ENCODE results near the gene FTO.
"Not testable (repeated sequence)": the region's sequence is repeated elsewhere in the genome, so short reads cannot be mapped to it uniquely, and the experiment has no call there.

FTO gene

DNA sequence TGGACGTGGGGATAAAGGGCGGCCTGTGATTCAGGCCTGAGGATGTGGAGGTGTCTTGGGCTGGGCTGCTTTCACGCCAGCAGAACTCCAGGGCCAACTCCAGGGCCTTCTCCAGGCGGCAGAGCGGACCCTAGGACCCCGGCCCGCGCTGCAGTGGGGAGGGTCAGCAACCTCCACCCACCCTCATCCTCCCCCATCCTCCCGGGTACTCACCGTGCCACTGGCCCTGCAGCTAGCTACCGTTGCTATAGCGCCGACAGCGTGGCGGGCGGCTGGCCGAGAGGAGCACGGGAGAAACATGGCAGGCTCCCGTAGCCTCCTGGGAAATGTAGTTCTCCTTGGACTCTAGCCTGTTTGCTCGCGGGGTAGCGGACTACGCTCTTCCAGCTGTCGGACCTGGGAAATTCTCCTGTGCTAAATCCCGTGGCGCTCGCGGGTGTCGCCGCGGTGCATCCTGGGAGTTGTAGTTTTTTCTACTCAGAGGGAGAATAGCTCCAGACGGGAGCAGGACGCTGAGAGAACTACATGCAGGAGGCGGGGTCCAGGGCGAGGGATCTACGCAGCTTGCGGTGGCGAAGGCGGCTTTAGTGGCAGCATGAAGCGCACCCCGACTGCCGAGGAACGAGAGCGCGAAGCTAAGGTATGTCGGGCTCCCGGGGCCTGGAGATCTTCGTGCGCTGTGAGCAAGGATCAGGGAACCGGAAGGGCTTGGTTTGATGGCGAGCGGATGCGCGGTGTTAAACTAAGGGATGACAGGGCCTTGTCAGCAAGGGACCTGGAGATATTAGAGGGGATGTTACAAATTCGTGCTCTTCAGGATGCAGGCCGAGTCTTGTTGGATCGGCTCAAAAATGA is at the start of gene FTO, which contains the start of gene RPGRIP1L:
TSS of gene FTO (plus strand) at position 567 of the 855 bp plus-strand sequence.
TSS of gene RPGRIP1L (minus strand) at position 270 of the 855 bp plus-strand sequence. CDS start 3,136 bp downstream, outside the sequence.
- DNase-seq: peak; percentile 99

GRCh38 chr16:53654946-53655345 is 49.0 kb upstream of the FTO start:
- DNase-seq: no peak

DNA sequence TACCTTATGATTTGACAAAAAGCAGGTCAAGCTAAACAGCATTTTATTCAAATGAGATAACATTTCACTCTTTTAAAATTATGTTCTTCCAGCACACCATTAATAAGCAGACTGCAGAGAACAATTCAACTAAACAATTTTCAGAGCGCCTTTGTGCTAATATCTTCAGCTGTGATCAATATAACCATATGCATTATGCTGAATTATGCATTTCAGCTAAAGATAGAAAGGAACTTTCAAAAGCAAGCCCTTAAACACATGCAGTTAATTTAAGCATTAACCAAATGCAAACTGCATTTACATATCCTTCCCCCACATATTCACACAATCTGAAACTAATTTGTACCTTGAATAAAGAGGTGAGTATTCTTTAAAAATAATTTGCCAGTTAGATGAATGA is 41.9 kb upstream of the FTO start:
- no peak for DNase-seq

DNA sequence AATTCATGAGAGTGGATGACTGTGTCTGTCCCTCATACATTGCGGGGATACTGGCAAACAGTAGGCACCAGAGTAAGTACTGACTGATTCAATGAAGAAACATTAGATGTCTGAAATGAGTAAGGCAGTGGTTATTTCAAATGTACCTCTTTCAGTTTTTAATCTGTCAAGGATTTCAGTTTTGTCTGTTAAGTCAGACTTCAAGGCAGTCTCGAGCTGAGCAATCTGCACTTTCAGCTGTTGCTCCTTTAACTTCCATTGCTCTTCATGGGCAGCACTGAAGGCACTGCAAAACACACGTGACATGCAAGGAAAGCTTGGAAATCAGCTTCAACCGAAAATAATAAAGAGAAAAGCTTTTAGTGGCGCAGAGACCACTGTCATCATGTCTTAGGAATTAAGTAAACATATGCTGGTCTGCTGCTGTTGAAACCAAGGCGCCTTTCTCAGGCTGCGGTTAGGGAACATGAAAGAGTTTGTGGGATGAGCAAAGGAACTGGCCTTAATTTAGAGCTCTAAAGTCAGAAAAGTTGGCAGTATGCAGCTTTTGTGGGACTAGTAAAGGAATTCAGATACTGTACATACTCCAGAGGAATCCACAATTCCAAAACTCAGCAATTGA is 39.1 kb upstream of the FTO start:
- DNase-seq: no peak

- DNase-seq: no peak
Observed at GRCh38 chr16:53666786-53667415, 37.1 kb upstream of the FTO start.

DNA sequence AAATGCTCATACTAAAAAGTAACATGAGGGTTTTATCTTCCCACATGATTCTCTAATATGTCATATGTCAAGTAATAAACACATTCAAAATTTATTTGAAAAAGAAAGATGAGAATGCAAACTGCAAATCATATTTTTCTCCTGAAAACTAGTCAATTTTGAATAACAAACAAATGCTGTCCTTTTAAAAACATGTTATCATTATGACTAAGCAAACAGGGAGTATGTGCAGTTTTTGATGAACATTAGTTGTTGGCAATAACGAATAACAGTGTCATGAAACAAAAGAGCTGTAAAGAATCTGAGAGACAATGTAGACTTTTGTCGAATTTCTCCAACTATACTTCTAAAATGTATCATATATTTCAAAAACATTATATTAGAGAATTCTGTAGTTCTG is 35.1 kb upstream of the FTO start:
- DNase-seq: no peak

- no peak for DNase-seq
Observed at GRCh38 chr16:53672461-53672860, 31.5 kb upstream of the FTO start.

GRCh38 chr16:53673189-53673588 is 30.8 kb upstream of the FTO start:
- no peak for DNase-seq

- DNase-seq: no peak
Observed at GRCh38 chr16:53678155-53678554, 25.8 kb upstream of the FTO start.

- DNase-seq: no peak
Observed at GRCh38 chr16:53678756-53679343, 25.1 kb upstream of the FTO start.

GRCh38 chr16:53680756-53681155 is 23.2 kb upstream of the FTO start:
- DNase-seq: no peak

DNA sequence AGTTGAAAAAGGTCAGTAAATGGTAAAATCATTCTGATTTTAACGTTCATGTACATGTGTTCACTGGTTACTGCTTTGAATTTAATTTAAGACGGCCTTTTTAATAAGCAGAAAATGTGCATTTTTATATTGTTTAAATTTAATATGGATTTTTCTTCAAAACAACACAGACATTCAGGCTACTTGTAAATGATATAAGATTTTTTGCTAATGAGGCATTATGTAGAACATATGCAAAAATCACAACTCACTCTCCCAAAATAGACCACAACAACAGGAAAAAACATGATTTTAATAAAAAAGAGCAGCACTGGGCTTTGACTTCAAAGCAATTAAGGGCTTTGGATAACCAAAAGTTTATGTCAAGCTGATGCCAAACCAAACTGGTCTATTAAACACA is 22.6 kb upstream of the FTO start:
- no peak for DNase-seq

- not testable (repeated sequence) for DNase-seq
Observed at GRCh38 chr16:53685334-53685733, 18.6 kb upstream of the FTO start.

DNA sequence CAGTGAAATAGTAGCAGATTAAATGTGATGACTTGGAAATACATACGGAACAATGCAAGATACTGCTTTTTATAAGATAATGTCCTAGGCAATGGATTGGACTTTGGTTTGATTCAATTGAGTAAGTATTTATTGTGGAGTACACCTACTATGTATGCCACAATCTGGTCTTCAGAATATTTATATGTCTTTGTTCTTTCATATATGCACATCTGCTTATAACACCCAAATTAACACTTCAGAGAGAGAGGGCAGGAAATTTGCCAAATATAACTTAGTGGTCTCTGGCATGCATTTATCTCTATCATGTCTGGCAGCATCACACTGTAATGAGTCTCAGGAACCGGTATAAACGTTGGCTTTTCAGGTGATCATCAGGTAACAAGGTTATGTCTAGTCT is 17.2 kb upstream of the FTO start:
- DNase-seq: no peak

DNA sequence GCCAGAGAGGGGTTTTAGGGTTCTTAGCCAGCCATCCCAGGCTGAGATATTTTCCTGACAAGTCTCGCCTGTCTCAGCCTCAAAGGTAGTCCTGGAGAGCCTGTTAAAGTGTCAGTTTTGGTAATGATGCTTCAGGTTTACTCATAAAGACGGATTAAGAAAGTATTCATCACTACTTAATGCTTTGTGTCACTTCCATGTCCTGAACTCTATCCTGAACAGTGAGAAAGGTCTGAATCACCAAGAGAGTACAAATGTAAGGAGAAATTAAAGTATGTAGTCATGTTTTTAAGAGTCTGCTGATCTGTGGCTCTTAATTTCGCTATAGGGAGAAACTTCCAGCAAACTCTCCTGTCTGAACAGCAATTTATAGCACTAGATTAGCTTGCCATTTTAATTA is 14.3 kb upstream of the FTO start:
- DNase-seq: no peak

DNA sequence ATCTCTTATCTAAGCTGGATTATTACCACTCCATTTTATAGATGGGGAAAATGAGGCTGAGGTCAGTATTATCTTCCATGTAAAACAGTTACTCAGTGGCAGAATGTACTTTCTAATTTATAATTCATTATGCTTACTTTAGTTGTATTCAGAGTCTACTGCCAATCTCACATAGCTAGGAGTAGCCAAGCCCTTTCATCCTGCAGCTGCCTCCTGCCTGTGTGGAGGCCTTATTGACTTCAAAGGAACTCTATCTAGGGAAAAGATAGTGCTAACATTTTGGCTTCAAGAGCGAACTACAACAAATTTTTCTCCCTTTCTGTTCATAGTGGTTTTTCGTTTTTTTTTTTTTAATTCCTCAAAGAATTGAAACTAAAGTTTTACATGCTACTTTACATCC is 13.2 kb upstream of the FTO start:
- no peak for DNase-seq

DNA sequence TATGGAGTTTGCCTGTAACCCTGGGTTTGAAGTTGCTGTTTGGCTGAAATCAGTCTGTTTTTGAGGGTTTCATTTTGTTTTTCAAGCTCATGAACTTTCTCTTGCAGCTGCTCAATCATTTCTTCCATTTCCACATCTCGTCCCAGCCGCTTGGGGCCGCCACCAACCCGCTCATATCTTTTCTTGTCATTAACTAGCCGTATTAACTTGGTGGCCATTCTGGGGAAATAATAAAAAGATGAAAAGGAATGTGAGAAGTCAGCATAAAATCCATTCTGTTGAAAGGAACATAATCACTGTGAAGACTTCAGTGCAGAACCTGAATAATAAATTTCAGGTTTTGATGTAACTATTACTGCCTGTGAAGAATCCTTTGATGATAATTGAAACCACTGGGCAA is 11.8 kb upstream of the FTO start:
- DNase-seq: no peak

DNA sequence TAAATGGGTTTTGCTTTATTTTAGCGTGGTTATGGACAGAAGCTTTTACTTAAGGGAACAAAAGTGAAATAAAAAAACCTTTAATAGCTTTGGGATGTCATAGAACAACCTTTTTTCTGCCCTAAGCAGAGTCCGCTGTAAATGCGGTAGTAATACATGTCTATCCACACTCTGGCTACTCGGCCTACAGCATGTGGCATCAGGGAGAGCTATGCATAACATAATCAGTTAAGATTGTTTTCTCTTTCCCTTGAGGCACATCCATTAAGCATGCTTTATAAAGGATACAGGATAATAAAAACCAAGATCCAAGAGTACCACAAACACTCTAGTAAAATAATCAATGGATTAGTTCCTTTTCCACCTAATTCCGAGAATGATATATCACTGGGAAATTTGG is 10.6 kb upstream of the FTO start:
- no peak for DNase-seq

DNA sequence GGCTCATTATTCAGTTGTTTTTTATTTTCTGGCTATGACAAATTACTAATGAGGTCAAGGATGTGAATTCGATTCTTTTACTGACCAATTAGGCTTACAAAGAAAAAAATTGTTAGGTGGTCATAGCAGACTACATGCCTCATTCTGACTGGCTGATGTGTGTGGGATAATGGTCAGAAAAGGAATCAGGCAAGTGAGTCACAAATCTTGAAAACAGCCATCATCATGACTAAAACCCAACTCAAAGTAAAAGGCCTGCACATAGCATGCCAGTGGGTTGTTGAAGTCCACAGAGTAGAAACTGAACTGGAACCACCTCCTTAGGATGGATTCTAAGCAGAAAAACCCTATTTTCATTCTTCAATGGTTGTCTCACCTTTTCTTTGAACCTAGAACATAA is 8.9 kb upstream of the FTO start:
- DNase-seq: no peak

- DNase-seq: not testable (repeated sequence)
Observed at GRCh38 chr16:53698271-53698670, 5.7 kb upstream of the FTO start.

DNA sequence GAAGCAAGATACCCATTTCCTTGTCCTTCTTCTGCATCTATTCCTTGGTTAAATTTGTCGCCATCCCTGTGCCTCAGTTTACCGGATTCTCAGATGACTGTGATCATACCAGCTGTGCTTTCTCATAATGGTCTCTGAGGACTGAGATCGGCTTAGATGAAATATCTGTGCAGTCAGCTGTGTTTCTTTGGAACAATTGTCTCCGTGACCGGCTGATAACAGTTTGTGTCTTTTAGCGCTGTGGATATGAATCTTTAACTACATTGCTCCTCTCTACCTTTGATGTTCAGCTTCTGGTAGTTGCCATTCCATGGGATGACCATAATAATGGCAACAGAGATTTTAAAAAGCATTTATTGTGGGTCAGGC is 473 bp downstream of the FTO start:
- no peak for DNase-seq

- no peak for DNase-seq
Observed at GRCh38 chr16:53707671-53708070, 3.7 kb downstream of the FTO start.

- no peak for DNase-seq
Observed at GRCh38 chr16:53708490-53708889, 4.5 kb downstream of the FTO start.

GRCh38 chr16:53711390-53711789 is 7.4 kb downstream of the FTO start:
- no peak for DNase-seq

Data from inflammatory macrophage treated with lipopolysaccharide for 4 hours (primary cell).